ENCODE measurements around the gene SEC23A. TPM values are rescaled to one million over a fixed set of nuclear protein-coding genes. Genes with fewer than 3 reads are reported as not detected.
A peak's percentile ranks its signal among the peaks of the same experiment; 100 is the strongest.
"Not testable (repeated sequence)": the region's sequence is repeated elsewhere in the genome, so short reads cannot be mapped to it uniquely, and the experiment has no call there.

SEC23A gene
- total RNA-seq, 2 experiments from 2014 or later, result 68.4 to 82.1 TPM

GRCh38 chr14:39023939-39024871 is 78.8 kb downstream of the SEC23A start:
- ChIA-PET CTCF (interaction anchor here (1.0 to 1.1 kb wide), 2 partner anchors 9 to 10 kb away, joined by 3 read pairs; no protein-coding TSS in a partner anchor), POLR2A (no interaction called here)
- Mint-ChIP-seq H3K9me3 (no peaks in the 10 kb centered on the region), H3K36me3 (ENCODE audit: low read depth) (peaks cover 7% of the 10 kb centered on the region), H3K4me3 (no peak overlapping the region), H3K4me1 (ENCODE audit: low read depth) (no peaks in the 10 kb centered on the region), H3K27ac (no peak overlapping the region), H3K27me3 (no peaks in the 10 kb centered on the region)
- TF ChIP-seq, protein P1, sequence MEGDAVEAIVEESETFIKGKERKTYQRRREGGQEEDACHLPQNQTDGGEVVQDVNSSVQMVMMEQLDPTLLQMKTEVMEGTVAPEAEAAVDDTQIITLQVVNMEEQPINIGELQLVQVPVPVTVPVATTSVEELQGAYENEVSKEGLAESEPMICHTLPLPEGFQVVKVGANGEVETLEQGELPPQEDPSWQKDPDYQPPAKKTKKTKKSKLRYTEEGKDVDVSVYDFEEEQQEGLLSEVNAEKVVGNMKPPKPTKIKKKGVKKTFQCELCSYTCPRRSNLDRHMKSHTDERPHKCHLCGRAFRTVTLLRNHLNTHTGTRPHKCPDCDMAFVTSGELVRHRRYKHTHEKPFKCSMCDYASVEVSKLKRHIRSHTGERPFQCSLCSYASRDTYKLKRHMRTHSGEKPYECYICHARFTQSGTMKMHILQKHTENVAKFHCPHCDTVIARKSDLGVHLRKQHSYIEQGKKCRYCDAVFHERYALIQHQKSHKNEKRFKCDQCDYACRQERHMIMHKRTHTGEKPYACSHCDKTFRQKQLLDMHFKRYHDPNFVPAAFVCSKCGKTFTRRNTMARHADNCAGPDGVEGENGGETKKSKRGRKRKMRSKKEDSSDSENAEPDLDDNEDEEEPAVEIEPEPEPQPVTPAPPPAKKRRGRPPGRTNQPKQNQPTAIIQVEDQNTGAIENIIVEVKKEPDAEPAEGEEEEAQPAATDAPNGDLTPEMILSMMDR (IDR thresholded peaks at IDR 0.05), result no peak
- H3K27ac ChIP-seq (ENCODE audit: low read depth in 1 of 2, low read length in 2 of 2), result no peak overlapping the region
- no peaks in the 10 kb centered on the region for H3K36me3 ChIP-seq (ENCODE audit: insufficient read depth, low read length)
- H3K4me3 ChIP-seq (ENCODE audit: low read length), result no peak overlapping the region
- intact Hi-C loops (cut with DNase I, micrococcal nuclease), result no loop called here
- ATAC-seq (ENCODE audit: poor library complexity), result no peak
- no peak for DNase-seq
- no peaks in the 10 kb centered on the region for H3K4me1 ChIP-seq (ENCODE audit: insufficient read depth, low read length)
- H3K9me3 ChIP-seq (ENCODE audit: control insufficient read depth in 1 of 2, insufficient read depth in 1 of 2, low read length in 2 of 2), result no peaks in the 10 kb centered on the region
- no peaks in the 10 kb centered on the region for H3K27me3 ChIP-seq (ENCODE audit: control insufficient read depth in 1 of 2, insufficient read depth in 2 of 2, low read length in 2 of 2)

DNA sequence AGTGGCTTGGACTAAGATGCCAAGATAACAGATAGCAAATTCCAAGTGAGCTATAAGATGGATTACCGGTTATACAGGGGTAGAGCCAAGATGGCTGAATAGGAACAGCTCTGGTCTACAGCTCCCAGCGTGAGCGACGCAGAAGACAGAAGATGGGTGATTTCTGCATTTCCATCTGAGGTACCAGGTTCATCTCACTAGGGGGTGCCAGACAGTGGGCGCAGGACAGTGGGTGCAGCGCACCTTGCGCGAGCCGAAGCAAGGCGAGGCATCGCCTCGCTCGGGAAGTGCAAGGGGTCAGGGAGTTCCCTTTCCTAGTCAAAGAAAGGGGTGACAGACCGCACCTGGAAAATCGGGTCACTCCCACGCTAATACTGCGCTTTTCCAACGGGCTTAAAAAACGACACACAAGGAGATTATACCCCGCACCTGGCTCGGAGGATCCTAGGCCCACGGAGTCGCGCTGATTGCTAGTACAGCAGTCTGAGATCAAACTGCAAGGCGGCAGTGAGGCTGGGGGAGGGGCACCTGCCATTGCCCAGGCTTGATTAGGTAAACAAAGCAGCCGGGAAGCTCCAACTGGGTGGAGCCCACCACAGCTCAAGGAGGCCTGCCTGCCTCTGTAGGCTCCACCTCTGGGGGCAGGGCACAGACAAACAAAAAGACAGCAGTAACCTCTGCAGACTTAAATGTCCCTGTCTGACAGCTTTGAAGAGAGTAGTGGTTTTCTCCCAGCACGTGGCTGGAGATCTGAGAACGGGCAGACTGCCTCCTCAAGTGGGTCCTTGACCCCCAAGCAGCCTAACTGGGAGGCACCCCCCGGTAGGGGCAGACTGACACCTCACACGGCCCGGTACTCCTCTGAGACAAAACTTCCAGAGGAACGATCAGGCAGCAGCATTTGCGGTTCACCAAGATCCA is 85.7 kb downstream of the SEC23A start:
- H3K27ac ChIP-seq (ENCODE audit: low read depth in 1 of 2, low read length in 2 of 2); H3K36me3 Mint-ChIP-seq (ENCODE audit: low read depth); ATAC-seq (ENCODE audit: poor library complexity); H3K27me3 ChIP-seq (ENCODE audit: control insufficient read depth in 1 of 2, insufficient read depth in 2 of 2, low read length in 2 of 2); H3K9me3 Mint-ChIP-seq; H3K36me3 ChIP-seq (ENCODE audit: insufficient read depth, low read length); H3K9me3 ChIP-seq (ENCODE audit: control insufficient read depth in 1 of 2, insufficient read depth in 1 of 2, low read length in 2 of 2); H3K4me3 ChIP-seq (ENCODE audit: low read length); H3K27me3 Mint-ChIP-seq; H3K4me1 Mint-ChIP-seq (ENCODE audit: low read depth); H3K4me1 ChIP-seq (ENCODE audit: insufficient read depth, low read length); CTCF ChIA-PET: not testable (repeated sequence)
- POLR2A ChIA-PET, result interaction anchor here (1.4 kb wide), 1 partner anchor 153 kb away, joined by 6 read pairs; the partner anchor contains the start of gene TRAPPC6B
- intact Hi-C loops (cut with DNase I, micrococcal nuclease), result loop anchor here (5.0 to 10.0 kb wide), 3 partner anchors 295 to 1773 kb away; no protein-coding TSS in a partner anchor
- peak in 2 of 14 experiments; percentile 28 to 36 for DNase-seq
- Mint-ChIP-seq H3K4me3 (peak overlapping the region; percentile 71), H3K27ac (peak overlapping the region; percentile 89)

GRCh38 chr14:39016733-39017095 is 86.3 kb downstream of the SEC23A start:
- ATAC-seq (ENCODE audit: poor library complexity) (no peak), DNase-seq (no peak)
- Histone ChIP-seq H3K4me1 (ENCODE audit: insufficient read depth, low read length) (no peaks in the 10 kb centered on the region), H3K4me3 (ENCODE audit: low read length) (no peak overlapping the region), H3K27me3 (ENCODE audit: control insufficient read depth in 1 of 2, insufficient read depth in 2 of 2, low read length in 2 of 2) (no peaks in the 10 kb centered on the region), H3K36me3 (ENCODE audit: insufficient read depth, low read length) (no peaks in the 10 kb centered on the region), H3K9me3 (ENCODE audit: control insufficient read depth in 1 of 2, insufficient read depth in 1 of 2, low read length in 2 of 2) (no peaks in the 10 kb centered on the region), H3K27ac (ENCODE audit: low read depth in 1 of 2, low read length in 2 of 2) (no peak overlapping the region)
- ChIA-PET CTCF (no interaction called here), POLR2A (interaction anchor here (1.4 kb wide), 1 partner anchor 153 kb away, joined by 6 read pairs; the partner anchor contains the start of gene TRAPPC6B)
- H3K4me1 Mint-ChIP-seq (ENCODE audit: low read depth), result no peaks in the 10 kb centered on the region
- no peaks in the 10 kb centered on the region for H3K9me3 Mint-ChIP-seq
- H3K27me3 Mint-ChIP-seq, result no peaks in the 10 kb centered on the region
- peak overlapping the region; percentile 89 for H3K27ac Mint-ChIP-seq
- TF ChIP-seq, protein P1 (IDR thresholded peaks at IDR 0.05), result no peak
- peak overlapping the region; percentile 71 for H3K4me3 Mint-ChIP-seq
- H3K36me3 Mint-ChIP-seq (ENCODE audit: low read depth), result no peaks in the 10 kb centered on the region
- intact Hi-C loops (cut with DNase I, micrococcal nuclease), result loop anchor here (5.0 to 10.0 kb wide), 3 partner anchors 294 to 1772 kb away; no protein-coding TSS in a partner anchor

All from CD4-positive, alpha-beta T cell (primary cell).